GM12878 (cell line): Measurements from ENCODE around the gene DOK1. TPM values are rescaled to one million over a fixed set of nuclear protein-coding genes. Genes with fewer than 3 reads are reported as not detected.

ENCODE experiments used
- ATAC-seq: fragments of 200-7000 bp; cut with Tn5 transposase; 3 replicates; pipeline ENCODE4 v1.9.1; 2020; ENCODE audit warnings: mild to moderate bottlenecking, moderate library complexity
- BruUV-seq: library from RNA; stranded (reverse); fragments of 400-500 nt; replicated peaks from 2 replicates; lab custom pipeline; 2021; lab: Mats Ljungman, UMichigan
- CTCF ChIA-PET: fragments of 300-600 bp; sonication (Branson Sonifier 250); formaldehyde crosslinking; extraction: SDS; loops from one replicate; lab custom pipeline; 2021; ENCODE audit warnings: inconsistent platforms; lab: Yijun Ruan, JAX
- POLR2A ChIA-PET: fragments of 350-600 bp; formaldehyde crosslinking; extraction: SDS; loops from one replicate; lab custom pipeline; 2021; ENCODE audit warnings: inconsistent platforms; lab: Charles Lee
- RAD21 ChIA-PET: fragments of 300-600 bp; sonication (Branson Sonifier 250); formaldehyde crosslinking; loops from one replicate; lab custom pipeline; 2023; ENCODE audit warnings: antibody characterized with exemption; ENCODE audit not compliant: unreplicated experiment; lab: Charles Lee
- SMC1A ChIA-PET: fragments of 300-600 bp; sonication (Branson Sonifier 250); formaldehyde crosslinking; loops from one replicate; lab custom pipeline; 2023; ENCODE audit not compliant: unreplicated experiment, uncharacterized antibody; lab: Charles Lee
- DNase-seq: peaks from one replicate; pipeline ENCODE4 v3.0.0-alpha.2; 2011; ENCODE audit warnings: low read depth, low spot score
- FAIRE-seq: peaks from 3 replicates; lab custom pipeline; 2011; peaks lifted over from hg19 to GRCh38; lab: Jason Lieb, UNC
- H2AFZ ChIP-seq: 2 replicates; pipeline ENCODE4 v1.6.0; 2011; ENCODE audit warnings: low read depth, low read length, control low read depth; ENCODE audit not compliant: control insufficient read depth
- H3K27ac ChIP-seq: 2 replicates; pipeline ENCODE4 v1.5.1; 2011; ENCODE audit warnings: control low read depth; ENCODE audit not compliant: control insufficient read depth, insufficient read depth
- H3K27me3 ChIP-seq, 2 experiments: replicated peaks in 1 of 2; 2 replicates each; pipeline versions ENCODE4 v1.6.0 to v1.6.1; 2011; ENCODE audit warnings: low read length in 1 of 2; ENCODE audit not compliant: control insufficient read depth in 2 of 2, insufficient read depth in 2 of 2
- H3K36me3 ChIP-seq, 2 experiments: 2 replicates each; pipeline ENCODE4 v1.5.1; 2011; ENCODE audit warnings: low read length in 1 of 2; ENCODE audit not compliant: control insufficient read depth in 2 of 2, insufficient read depth in 2 of 2
- H3K4me1 ChIP-seq: 2 replicates; pipeline ENCODE4 v1.6.1; 2011; ENCODE audit warnings: mild to moderate bottlenecking, low read length, moderate library complexity, mixed read lengths; ENCODE audit not compliant: control insufficient read depth, insufficient read depth
- H3K4me2 ChIP-seq: 2 replicates; pipeline ENCODE4 v1.6.0; 2011; ENCODE audit warnings: control low read depth; ENCODE audit not compliant: control insufficient read depth, insufficient read depth
- H3K4me3 ChIP-seq: fragments of 200-600 bp; sonication (generic); 2 replicates; pipeline ENCODE4 v1.5.1; 2016
- H3K79me2 ChIP-seq: 2 replicates; pipeline ENCODE4 v1.6.0; 2011; ENCODE audit warnings: low read length; ENCODE audit not compliant: control insufficient read depth, insufficient read depth
- H3K9ac ChIP-seq: 2 replicates; pipeline ENCODE4 v1.8.0; 2011; ENCODE audit warnings: low read length, control low read depth, mixed read lengths; ENCODE audit not compliant: control insufficient read depth, insufficient read depth
- H3K9me3 ChIP-seq: replicated peaks from 3 replicates; pipeline ENCODE4 v1.5.1; 2011; ENCODE audit warnings: mild to moderate bottlenecking, low read length; ENCODE audit not compliant: control insufficient read depth, insufficient read depth
- H4K20me1 ChIP-seq: 2 replicates; pipeline ENCODE4 v1.6.0; 2011; ENCODE audit not compliant: control insufficient read depth, insufficient read depth
- BACH1 ChIP-seq: fragments of 450-650 bp; IDR thresholded peaks from 2 replicates; pipeline ENCODE4 v1.6.1; 2017; ENCODE audit warnings: mild to moderate bottlenecking, borderline replicate concordance
- FOXK2 ChIP-seq: fragments of 450-650 bp; IDR thresholded peaks from 2 replicates; pipeline ENCODE4 v1.6.1; 2017; ENCODE audit warnings: mild to moderate bottlenecking, moderate library complexity
- NR2F1 ChIP-seq: fragments of 450-650 bp; conservative IDR thresholded peaks from 2 replicates; pipeline ENCODE4 v1.6.1; 2017; ENCODE audit warnings: mild to moderate bottlenecking
- SMARCA5 ChIP-seq: fragments of 450-650 bp; IDR thresholded peaks from 2 replicates; pipeline ENCODE4 v1.6.1; 2017; ENCODE audit warnings: mild to moderate bottlenecking
- WGBS: methylation state at CpG from one replicate; pipeline ENCODE4 v1.1.6; 2016; ENCODE audit warnings: low lambda C conversion rate; ENCODE audit not compliant: insufficient replicate concordance, insufficient coverage; ENCODE audit errors: missing lambda C conversion rate; 5-methylcytosine and 5-hydroxymethylcytosine counted together
- in situ Hi-C: fragments of 300-500 bp; cut with MboI; formaldehyde crosslinking; loops from 9 replicates; pipeline ENCODE4 v1.14.3; 2018; ENCODE audit warnings: mixed read lengths
- intact Hi-C: fragments of 100-400 bp; cut with micrococcal nuclease; formaldehyde crosslinking; loops from one replicate; pipeline ENCODE4 v1.14.2; 2022; ENCODE audit not compliant: unreplicated experiment
- polyA plus RNA-seq, 11 experiments: library from polyadenylated mRNA; depleted of rRNA in 4 of 11; unstranded in 6 of 11; stranded (reverse) in 5 of 11; fragments of >200 nt; fragmentation: Nextera tagmentation in 4 of 11; fragmentation: Illumina TruSeq in 1 of 11; extraction: Ambion mirVana in 4 of 11; extraction: Trizol in 1 of 11; gene quantifications; 1 replicate in 1 of 11; 2 replicates in 10 of 11; pipeline versions ENCODE4 v1.2.1 to v1.2.3, GENCODE V29; 2011 to 2016; ENCODE audit warnings: inconsistent platforms in 2 of 11, missing spikeins in 2 of 11, low read depth in 1 of 11
- total RNA-seq, 4 experiments: library from RNA; depleted of rRNA in 3 of 4; stranded (reverse); fragments of >200 nt in 3 of 4; fragmentation: Illumina TruSeq in 1 of 4; extraction: Trizol in 1 of 4; gene quantifications; 2 replicates each; pipeline versions ENCODE4 v1.2.1 to v1.2.3, GENCODE V29; 2013 to 2021
- TF ChIP-seq, protein P1 (sequence below): IDR thresholded peaks from 2 replicates; pipeline ENCODE4 v1.6.1; 2012; ENCODE audit warnings: low read depth, low read length, improper control_type of control experiment
- TF ChIP-seq, protein P2 (sequence below): IDR thresholded peaks from 2 replicates; pipeline ENCODE4 v1.6.1; 2011; ENCODE audit warnings: mild to moderate bottlenecking, low read depth, low read length, moderate library complexity; ENCODE audit not compliant: insufficient replicate concordance

DOK1 gene
- total and polyA plus RNA-seq, 10 of the 15 experiments (the other 5 are each of a cell fraction or from before 2014, with no cell fraction given) = 1.4 to 104 (median 59.7) TPM

DNA sequence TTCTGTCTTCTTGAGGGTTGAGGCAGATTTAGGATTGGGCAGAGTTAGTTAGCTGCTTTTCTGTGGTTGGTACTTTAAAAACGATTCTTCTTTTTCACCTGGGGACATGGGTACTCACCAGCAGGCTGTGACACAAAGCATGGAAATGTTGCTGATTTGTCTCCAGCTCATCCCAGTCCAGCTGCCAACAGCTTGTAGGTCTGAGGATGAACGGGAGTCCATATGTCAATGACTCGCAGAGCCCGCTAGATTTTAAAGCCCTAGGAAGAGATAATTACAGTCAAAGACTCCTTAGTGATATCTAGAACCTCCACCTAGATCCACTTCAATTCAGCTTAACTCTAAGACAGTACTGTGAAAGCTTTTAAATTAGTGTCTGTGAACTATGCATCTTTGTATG is 20.8 kb downstream of the DOK1 start:
- Histone ChIP-seq H3K4me2 (no peak overlapping the region), H3K36me3 (no peaks in the 10 kb centered on the region), H4K20me1 (no peaks in the 10 kb centered on the region), H2AFZ (no peak overlapping the region), H3K27ac (no peak overlapping the region), H3K79me2 (no peaks in the 10 kb centered on the region), H3K9me3 (no peaks in the 10 kb centered on the region), H3K4me3 (no peak overlapping the region), H3K27me3 (no peaks in the 10 kb centered on the region), H3K4me1 (peaks cover 65% of the 10 kb centered on the region), H3K9ac (no peak overlapping the region)
- intact Hi-C loops = no loop called here
- RAD21 ChIA-PET = interaction anchor here (1.1 to 10.3 kb wide), 6 partner anchors 8 to 92 kb away, joined by 3 to 152 read pairs (median 27); partner anchors contain the start of genes CCDC142 and TTC31
- FAIRE-seq (no peak), DNase-seq (no peak), ATAC-seq (no peak)
- in situ Hi-C loops = no loop called here
- POLR2A ChIA-PET = interaction anchor here (0.6 to 25.0 kb wide), 7 partner anchors 9 to 357 kb away, joined by 3 to 441 read pairs (median 8); partner anchors contain the start of genes DOK1, HTRA2 and LOXL3
- BruUV-seq = no TSS peak
- 76% methylated on average over 4 of the region's 4 CpGs for WGBS
- TF ChIP-seq, protein P1, sequence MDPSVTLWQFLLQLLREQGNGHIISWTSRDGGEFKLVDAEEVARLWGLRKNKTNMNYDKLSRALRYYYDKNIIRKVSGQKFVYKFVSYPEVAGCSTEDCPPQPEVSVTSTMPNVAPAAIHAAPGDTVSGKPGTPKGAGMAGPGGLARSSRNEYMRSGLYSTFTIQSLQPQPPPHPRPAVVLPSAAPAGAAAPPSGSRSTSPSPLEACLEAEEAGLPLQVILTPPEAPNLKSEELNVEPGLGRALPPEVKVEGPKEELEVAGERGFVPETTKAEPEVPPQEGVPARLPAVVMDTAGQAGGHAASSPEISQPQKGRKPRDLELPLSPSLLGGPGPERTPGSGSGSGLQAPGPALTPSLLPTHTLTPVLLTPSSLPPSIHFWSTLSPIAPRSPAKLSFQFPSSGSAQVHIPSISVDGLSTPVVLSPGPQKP = no peak
- no peak for TF ChIP-seq SMARCA5
- no peak for TF ChIP-seq BACH1
- TF ChIP-seq, protein P2, sequence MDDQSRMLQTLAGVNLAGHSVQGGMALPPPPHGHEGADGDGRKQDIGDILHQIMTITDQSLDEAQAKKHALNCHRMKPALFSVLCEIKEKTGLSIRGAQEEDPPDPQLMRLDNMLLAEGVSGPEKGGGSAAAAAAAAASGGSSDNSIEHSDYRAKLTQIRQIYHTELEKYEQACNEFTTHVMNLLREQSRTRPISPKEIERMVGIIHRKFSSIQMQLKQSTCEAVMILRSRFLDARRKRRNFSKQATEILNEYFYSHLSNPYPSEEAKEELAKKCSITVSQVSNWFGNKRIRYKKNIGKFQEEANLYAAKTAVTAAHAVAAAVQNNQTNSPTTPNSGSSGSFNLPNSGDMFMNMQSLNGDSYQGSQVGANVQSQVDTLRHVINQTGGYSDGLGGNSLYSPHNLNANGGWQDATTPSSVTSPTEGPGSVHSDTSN = no peak
- TF ChIP-seq NR2F1 = no peak
- TF ChIP-seq FOXK2 = no peak
- SMC1A ChIA-PET = interaction anchor here (1.3 to 16.6 kb wide), 9 partner anchors 9 to 92 kb away, joined by 3 to 371 read pairs (median 14); partner anchors contain the start of genes AUP1, CCDC142, HTRA2 and TTC31
- CTCF ChIA-PET = interaction anchor here (0.6 to 17.4 kb wide), 9 partner anchors 8 to 626 kb away, joined by 3 to 281 read pairs (median 6); partner anchors contain the start of genes AUP1 and HTRA2
